Liver (tissue), 9 donors: ENCODE measurements around the gene TMCO1. TPM values are rescaled to one million over a fixed set of nuclear protein-coding genes. Genes with fewer than 3 reads are reported as not detected.
"Not testable (repeated sequence)": the region's sequence is repeated elsewhere in the genome, so short reads cannot be mapped to it uniquely, and the experiment has no call there.

Source experiments
- DNase-seq: peaks from one replicate; pipeline ENCODE4 v3.0.0-alpha.2; 2017; ENCODE audit warnings: low spot score
- H3K27ac ChIP-seq, 2 donors: one replicate each; pipeline ENCODE4 v1.7.0; 2013; ENCODE audit warnings: inconsistent platforms in 2 of 2, low read length in 2 of 2, control low read depth in 1 of 2, low read depth in 1 of 2, mild to moderate bottlenecking in 1 of 2
- H3K27me3 ChIP-seq, 4 donors: one replicate each; pipeline versions ENCODE4 v1.6.1 to v1.7.0; 2013; ENCODE audit warnings: low read length in 3 of 4, inconsistent platforms in 1 of 4, mild to moderate bottlenecking in 1 of 4, moderate library complexity in 1 of 4; ENCODE audit not compliant: control insufficient read depth in 4 of 4, insufficient read depth in 4 of 4
- H3K36me3 ChIP-seq, 4 donors: one replicate each; pipeline versions ENCODE4 v1.6.1 to v1.7.0; 2013; ENCODE audit warnings: low read length in 3 of 4, mild to moderate bottlenecking in 3 of 4, low read depth in 1 of 4, moderate library complexity in 1 of 4; ENCODE audit not compliant: control insufficient read depth in 4 of 4, insufficient read depth in 3 of 4
- H3K4me1 ChIP-seq, 4 donors: one replicate each; pipeline versions ENCODE4 v1.6.1 to v1.7.0; 2013; ENCODE audit warnings: low read length in 3 of 4, mild to moderate bottlenecking in 3 of 4, moderate library complexity in 1 of 4; ENCODE audit not compliant: control insufficient read depth in 4 of 4, insufficient read depth in 4 of 4
- H3K4me3 ChIP-seq, 3 donors: one replicate each; pipeline versions ENCODE4 v1.6.1 to v1.7.0; 2013; ENCODE audit warnings: low read length in 3 of 3, control low read depth in 1 of 3, low read depth in 1 of 3, mild to moderate bottlenecking in 1 of 3
- H3K9ac ChIP-seq, 2 donors: one replicate each; pipeline ENCODE4 v1.7.0; 2013; ENCODE audit warnings: low read length in 2 of 2, mild to moderate bottlenecking in 2 of 2, moderate library complexity in 2 of 2, control low read depth in 1 of 2, low read depth in 1 of 2
- H3K9me3 ChIP-seq, 4 donors: one replicate each; pipeline versions ENCODE4 v1.6.1 to v1.7.0; 2013; ENCODE audit warnings: low read length in 3 of 4; ENCODE audit not compliant: control insufficient read depth in 4 of 4
- ATF3 ChIP-seq: IDR thresholded peaks from 2 replicates; pipeline ENCODE4 v1.6.1; 2016; ENCODE audit warnings: antibody characterized with exemption
- CTCF ChIP-seq: fragments of 150-350 bp; IDR thresholded peaks from 2 replicates; pipeline ENCODE4 v1.5.1; 2017; ENCODE audit warnings: improper control_type of control experiment, low read depth, low read length; ENCODE audit not compliant: missing input control
- EGR1 ChIP-seq, 2 donors: IDR thresholded peaks; 2 replicates each; pipeline ENCODE4 v1.6.1; 2016 to 2018; ENCODE audit warnings: antibody characterized with exemption in 2 of 2, low read depth in 2 of 2
- FOXA1 ChIP-seq: IDR thresholded peaks from 2 replicates; pipeline ENCODE4 v1.6.1; 2016; ENCODE audit warnings: antibody characterized with exemption
- FOXA2 ChIP-seq: IDR thresholded peaks from 2 replicates; pipeline ENCODE4 v1.6.1; 2016; ENCODE audit warnings: antibody characterized with exemption
- GABPA ChIP-seq, 2 donors: IDR thresholded peaks in 1 of 2; conservative IDR thresholded peaks in 1 of 2; 2 replicates each; pipeline ENCODE4 v1.6.1; 2016; ENCODE audit warnings: antibody characterized with exemption in 2 of 2, mild to moderate bottlenecking in 1 of 2, moderate library complexity in 1 of 2
- HNF4G ChIP-seq: IDR thresholded peaks from 2 replicates; pipeline ENCODE4 v1.6.1; 2016; ENCODE audit warnings: antibody characterized with exemption
- JUND ChIP-seq, 2 donors: IDR thresholded peaks; 2 replicates each; pipeline ENCODE4 v1.6.1; 2016; ENCODE audit warnings: antibody characterized with exemption in 2 of 2
- NR2F2 ChIP-seq: IDR thresholded peaks from 2 replicates; pipeline ENCODE4 v1.6.1; 2016; ENCODE audit warnings: antibody characterized with exemption
- RAD21 ChIP-seq, 2 donors: IDR thresholded peaks; 2 replicates each; pipeline ENCODE4 v1.6.1; 2016; ENCODE audit warnings: antibody characterized with exemption in 2 of 2, mild to moderate bottlenecking in 2 of 2
- REST ChIP-seq: IDR thresholded peaks from 2 replicates; pipeline ENCODE4 v1.6.1; 2016; ENCODE audit warnings: antibody characterized with exemption, mild to moderate bottlenecking
- RXRA ChIP-seq, 2 donors: IDR thresholded peaks; 2 replicates each; pipeline ENCODE4 v1.6.1; 2017 to 2018; ENCODE audit warnings: antibody characterized with exemption in 2 of 2, mild to moderate bottlenecking in 1 of 2
- SP1 ChIP-seq: IDR thresholded peaks from 2 replicates; pipeline ENCODE4 v1.6.1; 2018; ENCODE audit warnings: antibody characterized with exemption, mild to moderate bottlenecking
- ZBTB33 ChIP-seq: IDR thresholded peaks from 2 replicates; pipeline ENCODE4 v1.6.1; 2016; ENCODE audit warnings: antibody characterized with exemption
- WGBS: extraction: QIAGEN DNeasy Blood & Tissue Kit; methylation state at CpG from one replicate; pipeline ENCODE4 v1.1.7; 2013; 5-methylcytosine and 5-hydroxymethylcytosine counted together
- polyA plus RNA-seq, 2 donors: library from polyadenylated mRNA; stranded (reverse) in 1 of 2; unstranded in 1 of 2; fragments of 200-250 nt in 1 of 2; fragments of >200 nt in 1 of 2; fragmentation: Nextera tagmentation in 1 of 2; extraction: Ambion mirVana in 1 of 2; gene quantifications; one replicate each; pipeline versions ENCODE4 v1.2.1 to v1.2.3, GENCODE V29; 2013 to 2015
- total RNA-seq, 2 donors: library from RNA; depleted of rRNA; stranded (reverse); fragments of >200 nt; gene quantifications; one replicate each; pipeline ENCODE4 v1.2.3, GENCODE V29; 2014
- donor health status: healthy.
- donor health status: healthy.
- donor health status: healthy.
- donor health status: healthy.
- donor health status: healthy.

Gene TMCO1
- total and polyA plus RNA-seq, 4 donors, result 53.8 to 170 (median 71.2) TPM

GRCh38 chr1:165807613-165808012 is 38.9 kb upstream of the TMCO1 start:
- H3K9me3 ChIP-seq, result no peaks in the 10 kb centered on the region
- H3K9ac ChIP-seq, result no peak overlapping the region
- H3K27me3 ChIP-seq, result no peaks in the 10 kb centered on the region
- no peak for DNase-seq
- H3K4me1 ChIP-seq, result no peaks in the 10 kb centered on the region
- no peaks in the 10 kb centered on the region for H3K36me3 ChIP-seq
- H3K4me3 ChIP-seq, result no peak overlapping the region
- H3K27ac ChIP-seq, result no peak overlapping the region
- TF ChIP-seq GABPA (IDR thresholded peaks at IDR 0.05 in 1 of 2, conservative IDR thresholded peaks at IDR 0.05 in 1 of 2), result no peak
- no peak for TF ChIP-seq FOXA2
- no peak for TF ChIP-seq RAD21 (IDR thresholded peaks at IDR 0.05)
- TF ChIP-seq CTCF, result no peak
- TF ChIP-seq EGR1 (IDR thresholded peaks at IDR 0.05; ENCODE audit: low read depth in 2 of 2), result no peak
- no peak for TF ChIP-seq HNF4G
- TF ChIP-seq RXRA (IDR thresholded peaks at IDR 0.05), result no peak
- TF ChIP-seq JUND (IDR thresholded peaks at IDR 0.05), result no peak
- no peak for TF ChIP-seq REST
- TF ChIP-seq FOXA1, result no peak
- no peak for TF ChIP-seq ATF3
- no peak for TF ChIP-seq NR2F2
- no peak for TF ChIP-seq SP1

GRCh38 chr1:165804513-165804912 is 35.8 kb upstream of the TMCO1 start:
- not testable (repeated sequence) for DNase-seq, H3K9me3 ChIP-seq, H3K36me3 ChIP-seq, H3K9ac ChIP-seq, H3K27ac ChIP-seq, H3K4me3 ChIP-seq, H3K27me3 ChIP-seq, H3K4me1 ChIP-seq
- WGBS, result 67% methylated on average over 1 of the region's 1 CpG

GRCh38 chr1:165799387-165799786 is 30.7 kb upstream of the TMCO1 start:
- DNase-seq, result no peak
- Histone ChIP-seq H3K9ac (no peak overlapping the region), H3K4me3 (no peak overlapping the region), H3K27ac (no peak overlapping the region), H3K27me3 (no peaks in the 10 kb centered on the region), H3K4me1 (no peaks in the 10 kb centered on the region), H3K36me3 (no peaks in the 10 kb centered on the region), H3K9me3 (peaks cover 0 to 2% (median under 1%) of the 10 kb centered on the region in 4 donors)
- no peak for TF ChIP-seq FOXA1
- TF ChIP-seq RAD21 (IDR thresholded peaks at IDR 0.05), result no peak
- TF ChIP-seq ZBTB33, result no peak
